ENCODE results near the gene CUL4B. TPM values are rescaled to one million over a fixed set of nuclear protein-coding genes. Genes with fewer than 3 reads are reported as not detected.
"Not testable (repeated sequence)": the region's sequence is repeated elsewhere in the genome, so short reads cannot be mapped to it uniquely, and the experiment has no call there.

The CUL4B gene
- total RNA-seq, 1 experiment from 2014 or later = 29.5 TPM

DNA sequence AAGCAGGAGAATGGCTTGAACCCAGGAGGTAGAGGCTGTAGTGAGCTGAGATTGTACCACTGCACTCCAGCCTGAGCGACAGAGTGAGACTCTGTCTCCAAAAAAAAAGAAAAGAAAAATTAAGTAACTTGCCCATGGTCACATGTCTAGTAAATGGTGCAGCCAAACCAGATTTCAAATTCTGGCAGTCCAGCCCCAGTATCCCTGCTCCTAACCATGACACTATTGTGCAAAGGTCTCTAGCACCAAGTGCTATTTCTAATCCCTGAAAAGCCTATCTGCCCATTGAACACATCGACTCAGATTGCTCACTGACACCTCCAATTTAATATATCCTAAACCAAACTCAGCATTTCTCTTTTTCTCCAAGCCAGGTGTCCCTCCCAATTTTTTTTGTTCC lies 84.0 kb downstream of the CUL4B start:
- ChIA-PET CTCF (interaction anchor here (0.7 to 2.9 kb wide), 7 partner anchors 19 to 1147 kb away, joined by 3 to 12 read pairs (median 3); no protein-coding TSS in a partner anchor), POLR2A (no interaction called here)
- no peak for DNase-seq (ENCODE audit: unreplicated experiment)
- BruUV-seq (replicated peaks) = no TSS peak
- H3K9me3 Mint-ChIP-seq (ENCODE audit: unreplicated experiment) = no peaks in the 10 kb centered on the region
- H3K4me1 Mint-ChIP-seq (ENCODE audit: insufficient read depth, unreplicated experiment) = no peaks in the 10 kb centered on the region
- TF ChIP-seq, protein P1, sequence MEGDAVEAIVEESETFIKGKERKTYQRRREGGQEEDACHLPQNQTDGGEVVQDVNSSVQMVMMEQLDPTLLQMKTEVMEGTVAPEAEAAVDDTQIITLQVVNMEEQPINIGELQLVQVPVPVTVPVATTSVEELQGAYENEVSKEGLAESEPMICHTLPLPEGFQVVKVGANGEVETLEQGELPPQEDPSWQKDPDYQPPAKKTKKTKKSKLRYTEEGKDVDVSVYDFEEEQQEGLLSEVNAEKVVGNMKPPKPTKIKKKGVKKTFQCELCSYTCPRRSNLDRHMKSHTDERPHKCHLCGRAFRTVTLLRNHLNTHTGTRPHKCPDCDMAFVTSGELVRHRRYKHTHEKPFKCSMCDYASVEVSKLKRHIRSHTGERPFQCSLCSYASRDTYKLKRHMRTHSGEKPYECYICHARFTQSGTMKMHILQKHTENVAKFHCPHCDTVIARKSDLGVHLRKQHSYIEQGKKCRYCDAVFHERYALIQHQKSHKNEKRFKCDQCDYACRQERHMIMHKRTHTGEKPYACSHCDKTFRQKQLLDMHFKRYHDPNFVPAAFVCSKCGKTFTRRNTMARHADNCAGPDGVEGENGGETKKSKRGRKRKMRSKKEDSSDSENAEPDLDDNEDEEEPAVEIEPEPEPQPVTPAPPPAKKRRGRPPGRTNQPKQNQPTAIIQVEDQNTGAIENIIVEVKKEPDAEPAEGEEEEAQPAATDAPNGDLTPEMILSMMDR (IDR thresholded peaks at IDR 0.05; ENCODE audit: unreplicated experiment) = no peak
- intact Hi-C loops (cut with micrococcal nuclease) = no loop called here
- H3K4me3 Mint-ChIP-seq (ENCODE audit: unreplicated experiment) = no peak overlapping the region
- H3K27me3 Mint-ChIP-seq (ENCODE audit: insufficient read depth, unreplicated experiment) = peaks cover 13% of the 10 kb centered on the region
- H3K36me3 Mint-ChIP-seq (ENCODE audit: insufficient read depth, unreplicated experiment) = no peaks in the 10 kb centered on the region
- H3K27ac Mint-ChIP-seq (ENCODE audit: low read depth, unreplicated experiment) = no peak overlapping the region

DNA sequence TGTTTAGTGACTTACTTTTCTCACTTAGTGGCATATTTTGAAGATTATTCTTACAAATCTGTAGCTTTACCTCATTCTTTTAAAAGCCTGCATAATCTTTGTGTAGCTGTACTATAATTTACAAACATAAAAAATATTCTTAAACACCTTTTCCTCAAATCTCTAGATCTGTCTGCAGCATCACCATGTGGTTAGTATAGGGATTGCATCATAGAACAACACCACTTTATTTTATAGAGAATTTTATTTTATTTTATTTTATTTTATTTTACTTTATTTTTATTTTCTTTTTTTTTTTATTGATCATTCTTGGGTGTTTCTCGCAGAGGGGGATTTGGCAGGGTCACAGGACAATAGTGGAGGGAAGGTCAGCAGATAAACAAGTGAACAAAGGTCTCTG lies 85.3 kb downstream of the CUL4B start:
- BruUV-seq (replicated peaks); H3K4me1 Mint-ChIP-seq (ENCODE audit: insufficient read depth, unreplicated experiment); H3K36me3 Mint-ChIP-seq (ENCODE audit: insufficient read depth, unreplicated experiment); H3K27ac Mint-ChIP-seq (ENCODE audit: low read depth, unreplicated experiment); H3K9me3 Mint-ChIP-seq (ENCODE audit: unreplicated experiment); intact Hi-C loops (cut with micrococcal nuclease); H3K4me3 Mint-ChIP-seq (ENCODE audit: unreplicated experiment): not testable (repeated sequence)
- ChIA-PET POLR2A (interaction anchor here (0.6 kb wide), 2 partner anchors 156 to 545 kb away, joined by 3 read pairs; no protein-coding TSS in a partner anchor), CTCF (interaction anchor here (0.6 to 2.9 kb wide), 19 partner anchors 10 to 346 kb away, joined by 3 to 12 read pairs (median 4); no protein-coding TSS in a partner anchor)
- TF ChIP-seq, protein P1 (IDR thresholded peaks at IDR 0.05; ENCODE audit: unreplicated experiment) = peak; percentile 52
- peak; percentile 41 for DNase-seq (ENCODE audit: unreplicated experiment)
- H3K27me3 Mint-ChIP-seq (ENCODE audit: insufficient read depth, unreplicated experiment) = peaks cover 13% of the 10 kb centered on the region

Other genes starting within 250 kb of the CUL4B start
- not detected in 2 replicates for gene TMEM255A, start 249.5 kb downstream of the CUL4B start, total RNA-seq (2022)
- not detected in 2 replicates for gene ATP1B4, start 198.9 kb downstream of the CUL4B start, total RNA-seq (2022)
- 67.0 and 74.8 TPM in 2 replicates for gene LAMP2, start 91.7 kb downstream of the CUL4B start, total RNA-seq (2022)
- gene MCTS1, start 43.1 kb upstream of the CUL4B start, total RNA-seq (2022) = 64.9 and 73.7 TPM in 2 replicates
- 6.3 and 8.7 TPM in 2 replicates for gene C1GALT1C1, start 69.1 kb upstream of the CUL4B start, total RNA-seq (2022)